Coronary artery (tissue), 2 donors: ENCODE results near the gene BMPER.

Experiments used
- DNase-seq: peaks from one replicate; pipeline ENCODE4 v3.0.0-alpha.2; 2017; ENCODE audit warnings: low spot score
- H3K27ac ChIP-seq, 2 donors: fragments of 200-600 bp; sonication (generic); one replicate each; pipeline ENCODE4 v1.5.1; 2016 to 2019
- H3K4me3 ChIP-seq: fragments of 200-600 bp; sonication (generic); 2 replicates; pipeline ENCODE4 v1.5.1; 2016; ENCODE audit warnings: mild to moderate bottlenecking, moderate library complexity
- CTCF ChIP-seq: fragments of 200-600 bp; sonication (generic); IDR thresholded peaks from one replicate; pipeline ENCODE4 v1.5.1; 2019; ENCODE audit warnings: antibody characterized with exemption

Gene BMPER

GRCh38 chr7:34043461-34044305 lies 138.3 kb downstream of the BMPER start:
- H3K4me3 ChIP-seq, result no peak overlapping the region
- TF ChIP-seq CTCF, result no peak
- H3K27ac ChIP-seq, result no peak overlapping the region
- DNase-seq, result no peak

- H3K27ac ChIP-seq, result no peak overlapping the region
- no peak for TF ChIP-seq CTCF
Measured at GRCh38 chr7:34044306-34044643, 138.9 kb downstream of the BMPER start.

GRCh38 chr7:34044734-34045353 lies 139.5 kb downstream of the BMPER start:
- Histone ChIP-seq H3K4me3 (no peak overlapping the region), H3K27ac (no peak overlapping the region)
- no peak for DNase-seq
- no peak for TF ChIP-seq CTCF

More at GRCh38 chr7:34044306-34044643, 138.9 kb downstream of the BMPER start:
- no peak for DNase-seq
- no peak overlapping the region for H3K4me3 ChIP-seq

GRCh38 chr7:34048445-34048844 lies 143.1 kb downstream of the BMPER start:
- no peak overlapping the region for H3K4me3 ChIP-seq
- H3K27ac ChIP-seq, result no peak overlapping the region
- TF ChIP-seq CTCF, result no peak
- no peak for DNase-seq

GRCh38 chr7:34054075-34054474 lies 148.7 kb downstream of the BMPER start:
- DNase-seq, result no peak
- H3K27ac ChIP-seq, result no peak overlapping the region
- no peak overlapping the region for H3K4me3 ChIP-seq
- TF ChIP-seq CTCF, result no peak

- H3K4me3 ChIP-seq, result no peak overlapping the region
- no peak for DNase-seq
- no peak for TF ChIP-seq CTCF
- no peak overlapping the region for H3K27ac ChIP-seq
Measured at GRCh38 chr7:34057136-34057535, 151.8 kb downstream of the BMPER start.

GRCh38 chr7:34057956-34058355 lies 152.6 kb downstream of the BMPER start:
- TF ChIP-seq CTCF, result no peak
- DNase-seq, result no peak
- H3K4me3 ChIP-seq, result no peak overlapping the region
- H3K27ac ChIP-seq, result no peak overlapping the region
